Astrocyte of the cerebellum (primary cell): ENCODE measurements around the gene ABLIM1.

Source experiments
- DNase-seq: peaks from one replicate; pipeline ENCODE4 v3.0.0-alpha.2; 2011; ENCODE audit warnings: low read depth
- H3K4me3 ChIP-seq: 2 replicates; pipeline ENCODE4 v1.5.1; 2011; ENCODE audit warnings: mild to moderate bottlenecking, low read depth, low read length, moderate library complexity
- CTCF ChIP-seq: IDR thresholded peaks from 2 replicates; pipeline ENCODE4 v1.5.1; 2012; ENCODE audit warnings: low read length, low read depth, moderate library complexity, mild to moderate bottlenecking; ENCODE audit errors: missing control alignments
- in situ Hi-C: cut with HindIII; loops from 2 replicates; pipeline ENCODE4 v1.10.0; 2017; ENCODE audit warnings: low sequenced_read_pairs

ABLIM1 gene

GRCh38 chr10:114624951-114625780, 32.9 kb downstream of the ABLIM1 start:
- DNase-seq, result no peak

GRCh38 chr10:114624422-114624821, 33.7 kb downstream of the ABLIM1 start:
- no peak for TF ChIP-seq CTCF
- in situ Hi-C loops, result no loop called here
- DNase-seq, result no peak
- no peak overlapping the region for H3K4me3 ChIP-seq

More at GRCh38 chr10:114624951-114625780, 32.9 kb downstream of the ABLIM1 start:
- H3K4me3 ChIP-seq, result no peak overlapping the region
- no peak for TF ChIP-seq CTCF
- in situ Hi-C loops, result no loop called here

- DNase-seq, result peak; percentile 96
- no peak overlapping the region for H3K4me3 ChIP-seq
- peak; percentile 2 for TF ChIP-seq CTCF
- in situ Hi-C loops, result no loop called here
These were observed 34.3 kb downstream of the ABLIM1 start for GRCh38 chr10:114623661-114624294.

GRCh38 chr10:114623155-114623554, 34.9 kb downstream of the ABLIM1 start:
- no peak overlapping the region for H3K4me3 ChIP-seq
- TF ChIP-seq CTCF, result no peak
- in situ Hi-C loops, result no loop called here
- no peak for DNase-seq

- H3K4me3 ChIP-seq, result no peak overlapping the region
- no peak for DNase-seq
- TF ChIP-seq CTCF, result no peak
- in situ Hi-C loops, result no loop called here
These were observed 39.4 kb downstream of the ABLIM1 start for GRCh38 chr10:114618722-114619121.

- no peak for TF ChIP-seq CTCF
- no peak overlapping the region for H3K4me3 ChIP-seq
- in situ Hi-C loops, result no loop called here
- DNase-seq, result no peak
These were observed 41.6 kb downstream of the ABLIM1 start for GRCh38 chr10:114616516-114616915.
